ENCODE results near the gene PCSK1N. TPM values are rescaled to one million over a fixed set of nuclear protein-coding genes. Genes with fewer than 3 reads are reported as not detected.

The PCSK1N gene
- total and polyA plus RNA-seq, 2 of the 13 experiments (the other 11 are each of a cell fraction or from before 2014, with no cell fraction given) = 4.5 to 14.0 TPM

GRCh38 chrX:48835524-48836329, at the start of gene PCSK1N (continued):
- TF ChIP-seq LRRFIP1 (CRISPR knock-in tag; conservative IDR thresholded peaks at IDR 0.05) (no peak), ZNF605 (CRISPR knock-in tag; IDR thresholded peaks at IDR 0.05) (no peak), RBM22 (optimal IDR thresholded peaks at IDR 0.05; ENCODE audit: low read length) (peak; percentile 100), HIC2 (CRISPR knock-in tag; IDR thresholded peaks at IDR 0.05; ENCODE audit: low read depth) (peak; percentile 44; the same call in 1 of the 2 replicates), CBFB (CRISPR knock-in tag; IDR thresholded peaks at IDR 0.05) (no peak), ARID3A (IDR thresholded peaks at IDR 0.05; ENCODE audit: low read depth, low read length) (0 out of 2 replicates have a peak, but pooled peaks have one; percentile 47), ZNF441 (CRISPR knock-in tag; IDR thresholded peaks at IDR 0.05; ENCODE audit: borderline replicate concordance) (no peak), ZNF101 (CRISPR knock-in tag; IDR thresholded peaks at IDR 0.05; ENCODE audit: borderline replicate concordance, low read depth) (no peak), E2F2 (CRISPR knock-in tag; IDR thresholded peaks at IDR 0.05; ENCODE audit: borderline replicate concordance) (no peak), REST (IDR thresholded peaks at IDR 0.05; ENCODE audit: borderline replicate concordance in 1 of 2, low read depth in 1 of 2, low read length in 2 of 2) (peak; percentile 16 to 87), AHR (CRISPR knock-in tag; IDR thresholded peaks at IDR 0.05) (no peak), CHCHD3 (CRISPR knock-in tag; IDR thresholded peaks at IDR 0.05) (no peak), ZNF740 (CRISPR knock-in tag; IDR thresholded peaks at IDR 0.05) (no peak), TBP (CRISPR knock-in tag; IDR thresholded peaks at IDR 0.05) (no peak)
